ENCODE data around the gene SERINC5.
A peak's percentile ranks its signal among the peaks of the same experiment; 100 is the strongest.
"Not testable (repeated sequence)": the region's sequence is repeated elsewhere in the genome, so short reads cannot be mapped to it uniquely, and the experiment has no call there.

The SERINC5 gene

DNA sequence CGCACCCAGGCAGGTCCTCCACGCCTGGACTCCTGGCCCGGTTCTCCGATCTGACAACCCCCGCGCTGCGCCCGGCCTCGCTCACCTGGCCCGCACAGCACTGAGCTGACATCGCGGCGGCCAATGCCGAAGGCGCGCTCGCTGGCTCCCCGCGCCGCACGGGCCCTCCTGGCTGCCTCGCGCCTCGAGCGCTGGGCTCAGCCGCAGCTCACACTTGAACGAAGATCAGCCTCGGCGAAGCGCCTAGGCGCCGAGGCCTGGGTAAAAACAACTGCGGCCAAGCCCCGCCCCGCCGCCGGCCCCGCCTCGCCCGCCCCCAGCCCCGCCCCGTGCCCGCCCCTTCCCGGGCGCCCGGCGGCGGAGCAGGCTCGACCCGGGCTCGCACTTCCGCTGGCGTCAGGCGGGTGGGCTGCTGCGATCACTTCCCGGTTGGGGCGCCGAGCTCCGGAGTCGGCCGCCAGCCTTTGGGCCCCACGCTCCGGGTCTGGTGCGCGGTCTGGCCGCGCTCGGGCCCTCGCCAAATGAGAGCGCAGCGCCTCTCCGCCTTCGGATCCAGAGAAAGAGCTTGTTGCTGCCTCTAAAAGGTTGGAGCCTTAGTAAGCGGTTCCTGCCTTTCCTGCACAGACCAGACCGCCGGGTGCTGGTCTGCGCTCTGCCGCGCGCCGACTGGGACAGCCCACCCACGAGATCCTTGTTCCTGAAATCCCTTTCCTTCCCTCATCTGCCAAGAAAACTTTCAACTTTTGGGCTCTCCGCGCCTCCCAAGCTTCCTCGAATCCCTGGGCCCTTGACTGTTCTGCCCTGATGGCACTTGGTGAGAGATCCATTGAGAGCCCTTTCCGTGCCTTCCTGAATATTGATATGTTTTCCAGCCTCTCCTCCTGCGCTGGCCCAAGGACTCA lies at the start of gene SERINC5:
TSS of gene SERINC5 (minus strand) at position 238 of the 902 bp plus-strand sequence. CDS start at position 112, 126 bp downstream.
- DNase-seq (ENCODE audit: low read depth in 2 of 2, low spot score in 1 of 2), result peak; percentile 67 to 68

DNA sequence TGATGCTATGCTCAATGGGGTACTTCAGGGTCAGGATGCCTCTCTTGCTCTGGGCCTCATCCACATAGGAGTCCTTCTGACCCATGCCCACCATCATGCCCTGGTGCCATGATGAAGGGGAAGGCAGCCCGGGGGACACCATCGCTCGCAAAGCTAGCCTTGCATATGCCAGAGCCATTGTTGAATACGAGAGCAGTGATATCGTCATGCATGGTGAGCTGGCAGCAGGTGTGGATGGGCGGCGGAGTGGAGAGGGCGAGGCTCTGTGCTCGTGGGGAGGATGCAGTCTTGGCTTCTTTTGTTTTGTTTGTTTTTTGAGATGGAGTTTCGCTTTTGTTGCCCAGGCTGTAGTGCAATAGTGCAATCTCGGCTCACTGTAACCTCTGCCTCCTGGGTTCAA lies 46.8 kb upstream of the SERINC5 start:
- DNase-seq (ENCODE audit: low read depth in 2 of 2, low spot score in 1 of 2), result no peak

DNA sequence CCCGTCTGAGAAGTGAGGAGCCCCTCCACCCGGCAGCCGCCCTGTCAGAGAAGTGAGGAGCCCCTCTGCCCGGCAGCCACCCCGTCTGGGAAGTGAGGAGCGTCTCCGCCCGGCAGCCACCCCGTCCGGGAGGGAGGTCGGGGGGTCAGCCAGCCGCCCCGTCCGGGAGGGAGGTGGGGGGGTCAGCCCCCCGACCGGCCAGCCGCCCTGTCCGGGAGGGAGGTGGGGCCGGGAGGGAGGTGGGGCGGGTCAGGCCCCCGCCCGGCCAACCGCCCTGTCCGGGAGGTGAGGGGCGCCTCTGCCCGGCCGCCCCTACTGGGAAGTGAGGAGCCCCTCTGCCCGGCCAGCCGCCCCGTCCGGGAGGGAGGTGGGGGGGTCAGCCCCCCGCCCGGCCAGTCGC lies 45.5 kb upstream of the SERINC5 start:
- DNase-seq (ENCODE audit: low read depth in 2 of 2, low spot score in 1 of 2), result not testable (repeated sequence)

DNA sequence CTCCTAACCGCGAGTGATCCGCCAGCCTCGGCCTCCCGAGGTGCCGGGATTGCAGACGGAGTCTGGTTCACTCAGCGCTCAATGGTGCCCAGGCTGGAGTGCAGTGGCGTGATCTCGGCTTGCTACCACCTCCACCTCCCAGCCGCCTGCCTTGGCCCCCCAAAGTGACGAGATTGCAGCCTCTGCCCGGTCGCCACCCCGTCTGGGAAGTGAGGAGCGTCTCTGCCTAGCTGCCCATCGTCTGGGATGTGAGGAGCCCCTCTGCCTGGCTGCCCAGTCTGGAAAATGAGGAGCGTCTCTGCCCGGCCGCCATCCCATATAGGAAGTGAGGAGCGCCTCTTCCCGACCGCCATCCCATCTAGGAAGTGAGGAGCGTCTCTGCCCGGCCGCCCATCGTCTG lies 44.9 kb upstream of the SERINC5 start:
- DNase-seq (ENCODE audit: low read depth in 2 of 2, low spot score in 1 of 2), result not testable (repeated sequence)

DNA sequence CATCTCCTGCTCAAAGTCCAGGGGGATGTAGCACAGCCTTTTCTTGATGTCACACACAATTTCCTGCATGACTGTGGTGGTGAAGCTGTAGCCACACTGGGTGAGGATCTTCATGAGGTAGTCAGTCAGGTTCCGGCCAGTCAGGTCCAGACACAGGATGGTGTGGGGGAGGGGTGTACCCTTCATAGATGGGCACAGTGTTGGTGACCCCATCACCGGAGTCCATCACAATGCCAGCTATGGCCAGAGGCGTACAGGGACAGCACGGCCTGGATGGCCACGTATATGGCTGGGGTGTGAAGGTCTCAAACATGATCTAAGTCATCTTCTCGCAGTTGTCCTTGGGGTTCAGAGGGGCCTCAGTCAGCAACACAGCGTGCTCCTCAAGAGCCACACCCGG lies 44.3 kb upstream of the SERINC5 start:
- no peak for DNase-seq (ENCODE audit: low read depth in 2 of 2, low spot score in 1 of 2)

DNA sequence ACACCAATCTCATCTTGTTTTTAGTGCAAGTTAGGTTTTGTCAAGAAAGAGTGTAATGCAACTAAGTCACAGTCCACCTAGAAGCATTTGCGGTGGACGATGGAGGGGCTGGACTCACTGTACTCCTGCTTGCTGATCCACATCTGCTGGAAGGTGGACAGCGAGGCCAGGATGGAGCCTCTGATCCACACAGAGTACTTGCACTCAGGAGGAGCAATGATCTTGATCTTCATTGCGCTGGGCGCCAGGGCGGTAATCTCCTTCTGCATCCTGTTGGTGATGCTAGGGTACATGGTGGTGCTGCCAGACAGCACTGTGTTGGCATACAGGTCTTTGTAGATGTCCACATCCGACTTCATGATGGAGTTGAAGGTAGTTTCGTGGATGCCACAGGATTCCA lies 43.8 kb upstream of the SERINC5 start:
- DNase-seq (ENCODE audit: low read depth in 2 of 2, low spot score in 1 of 2), result no peak

DNA sequence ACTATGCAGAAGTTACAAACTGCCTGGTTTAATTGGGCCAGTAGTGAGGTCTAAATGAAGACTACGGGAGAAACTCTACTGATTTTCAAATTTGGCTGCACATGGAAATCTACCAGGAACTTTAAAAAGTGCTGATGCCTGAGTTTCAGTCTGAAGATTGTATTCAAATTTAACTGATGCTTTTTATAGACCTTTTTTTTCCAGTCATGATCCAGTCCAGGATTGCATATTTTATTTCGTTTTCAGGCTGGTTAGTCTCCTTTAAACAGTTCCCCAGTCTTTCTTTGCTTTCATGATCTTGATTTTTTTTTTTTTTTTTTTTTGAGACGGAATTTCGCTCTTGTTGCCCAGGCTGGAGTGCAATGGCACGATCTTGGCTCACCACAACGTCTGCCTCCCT lies 40.3 kb upstream of the SERINC5 start:
- no peak for DNase-seq (ENCODE audit: low read depth in 2 of 2, low spot score in 1 of 2)

DNA sequence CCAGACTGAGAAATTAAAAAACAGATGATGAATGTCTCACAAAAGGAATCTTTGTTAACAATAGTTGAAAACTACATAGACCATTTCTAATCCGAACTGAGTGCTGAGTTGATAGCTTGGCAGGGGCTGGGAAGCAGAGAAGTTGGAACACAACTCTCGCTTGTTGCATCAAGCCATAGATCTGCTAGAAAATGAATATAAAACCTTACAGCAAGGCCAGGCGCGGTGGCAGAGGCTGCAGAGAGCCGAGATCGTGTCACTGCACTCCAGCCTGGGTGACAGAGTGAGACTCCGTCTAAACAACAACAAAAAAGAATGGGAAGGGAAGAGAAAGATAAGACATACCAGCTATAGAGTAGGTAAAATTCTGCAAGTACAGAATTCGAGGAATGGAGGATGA lies 35.9 kb upstream of the SERINC5 start:
- no peak for DNase-seq (ENCODE audit: low read depth in 2 of 2, low spot score in 1 of 2)

DNA sequence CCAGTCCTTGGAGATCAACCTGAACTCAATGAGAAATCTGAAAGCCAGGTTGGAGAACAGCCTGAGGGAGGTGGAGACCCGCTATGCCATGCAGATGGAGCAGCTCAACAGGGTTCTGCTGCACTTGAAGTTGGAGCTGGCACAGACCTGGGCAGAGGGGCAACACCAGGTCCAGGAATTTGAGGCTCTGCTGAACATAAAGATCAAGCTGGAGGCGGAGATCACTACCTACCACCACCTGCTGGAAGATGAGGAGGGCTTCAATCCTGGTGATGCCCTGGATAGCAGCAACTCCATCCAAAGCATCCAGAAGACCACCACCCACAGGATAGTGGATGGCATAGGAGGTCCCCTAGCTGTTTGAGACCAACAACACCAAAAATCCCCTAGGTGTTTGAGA lies 33.5 kb upstream of the SERINC5 start:
- no peak for DNase-seq (ENCODE audit: low read depth in 2 of 2, low spot score in 1 of 2)

DNA sequence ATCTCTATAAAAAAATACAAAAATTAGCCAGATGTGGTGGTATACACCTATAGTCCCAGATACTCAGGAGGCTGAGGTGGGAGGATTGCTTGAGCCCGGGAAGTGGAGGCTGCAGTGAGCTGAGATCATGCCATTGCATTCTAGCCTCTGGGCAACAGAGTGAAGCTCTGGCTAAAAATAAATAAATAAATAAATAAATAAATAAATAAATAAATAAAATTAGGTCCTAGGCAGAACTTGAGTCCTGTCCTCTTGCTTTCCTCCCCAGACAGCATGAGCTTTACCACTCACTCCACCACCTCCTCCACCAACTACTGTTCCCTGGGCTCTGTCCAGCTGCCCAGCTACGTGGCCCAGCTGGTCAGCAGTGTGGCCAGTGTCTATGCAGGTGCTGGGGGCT lies 32.3 kb upstream of the SERINC5 start:
- no peak for DNase-seq (ENCODE audit: low read depth in 2 of 2, low spot score in 1 of 2)

DNA sequence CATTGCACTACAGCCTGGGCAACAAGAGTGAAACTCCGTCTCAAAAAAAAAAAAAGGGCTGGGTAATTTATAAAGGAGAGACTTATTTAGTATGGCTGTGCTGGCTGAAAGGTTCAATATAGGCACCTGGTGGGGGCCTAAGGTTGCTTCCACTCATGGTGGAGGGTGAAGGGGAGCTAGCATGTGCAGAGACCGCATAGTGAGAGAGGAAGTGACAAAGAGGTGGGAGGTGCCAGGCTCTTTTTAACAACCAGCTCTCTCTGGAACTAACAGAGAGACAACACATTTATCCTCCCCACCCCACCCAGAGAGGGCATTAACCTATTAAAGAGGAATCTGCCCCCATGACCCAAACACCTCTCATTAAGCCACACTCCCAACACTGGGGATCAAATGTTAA lies 28.9 kb upstream of the SERINC5 start:
- no peak for DNase-seq (ENCODE audit: low read depth in 2 of 2, low spot score in 1 of 2)

DNA sequence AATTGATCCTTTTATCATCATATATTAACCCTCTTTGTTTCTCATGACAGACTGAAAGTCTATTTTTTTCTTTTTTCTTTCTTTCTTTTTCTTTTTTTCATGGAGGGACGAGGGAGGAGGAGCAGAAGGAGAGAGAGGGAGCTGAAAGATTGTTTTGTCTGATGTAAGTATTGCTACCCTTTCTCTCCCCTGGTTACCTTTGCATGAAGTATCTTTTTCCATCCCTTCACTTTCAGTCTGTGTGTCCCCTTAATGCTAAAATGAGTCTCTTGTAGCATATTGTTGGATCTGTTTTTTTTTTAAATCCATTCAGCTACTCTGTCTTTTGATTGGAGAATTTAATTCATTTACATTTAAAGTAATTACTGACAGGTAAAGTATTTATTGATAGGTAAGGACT lies 27.5 kb upstream of the SERINC5 start:
- DNase-seq (ENCODE audit: low read depth in 2 of 2, low spot score in 1 of 2), result no peak

DNA sequence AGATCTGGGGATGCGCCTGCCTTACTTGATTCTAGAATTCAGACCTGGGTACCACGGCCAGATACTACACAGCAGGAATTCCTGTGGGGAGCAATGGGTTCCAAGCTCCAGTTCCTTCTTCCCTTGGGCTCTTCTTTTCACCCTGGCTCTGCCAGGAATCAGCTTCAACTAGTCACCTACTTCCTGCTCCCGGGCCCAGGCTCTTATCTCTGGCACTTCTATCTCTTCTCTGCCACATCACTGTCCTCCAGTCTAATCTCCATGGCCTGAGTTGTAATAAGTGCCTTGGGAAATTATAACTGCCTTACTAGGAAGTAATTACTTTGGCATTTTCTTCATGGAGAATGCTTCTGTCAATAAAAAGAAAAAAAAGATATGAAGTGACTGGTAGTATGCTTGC lies 26.2 kb upstream of the SERINC5 start:
- no peak for DNase-seq (ENCODE audit: low read depth in 2 of 2, low spot score in 1 of 2)

DNA sequence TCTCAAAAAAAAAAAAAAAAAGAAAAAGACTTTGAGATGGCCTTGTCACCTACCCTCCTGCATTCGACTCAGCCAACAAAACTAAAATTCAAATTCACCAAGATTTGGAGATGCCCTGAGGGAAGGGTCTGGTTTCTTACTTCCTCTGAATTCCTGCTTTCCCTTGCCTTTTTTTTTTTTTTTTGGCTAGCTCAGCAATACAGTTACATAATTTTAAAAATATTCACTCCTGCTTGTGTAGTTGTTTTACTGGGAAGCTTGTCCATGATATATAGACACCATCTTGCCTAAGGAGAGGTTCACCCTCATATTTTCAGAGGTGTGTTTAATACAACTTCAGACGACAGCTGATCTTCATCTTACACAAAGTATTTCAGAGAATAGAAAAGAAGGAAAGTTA lies 21.3 kb upstream of the SERINC5 start:
- no peak for DNase-seq (ENCODE audit: low read depth in 2 of 2, low spot score in 1 of 2)

DNA sequence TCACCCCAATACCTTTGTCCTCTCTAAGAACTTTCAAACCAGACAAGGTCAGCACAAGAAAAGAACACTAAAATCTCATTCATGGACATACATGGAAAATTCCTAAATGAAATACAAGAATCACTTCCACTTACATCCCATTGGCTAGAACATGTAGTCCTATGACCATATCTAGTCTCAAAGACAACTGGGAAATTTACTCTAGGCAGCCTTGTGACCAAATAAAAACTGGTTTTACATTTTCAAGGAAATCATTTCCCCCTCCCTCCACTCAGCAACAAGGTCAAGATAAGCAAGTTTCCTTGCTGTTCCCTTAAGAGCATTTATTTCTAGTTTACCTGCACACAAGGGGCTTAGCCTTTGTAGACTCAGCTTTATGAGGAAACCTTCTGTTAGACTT lies 20.3 kb upstream of the SERINC5 start:
- DNase-seq (ENCODE audit: low read depth in 2 of 2, low spot score in 1 of 2), result no peak

DNA sequence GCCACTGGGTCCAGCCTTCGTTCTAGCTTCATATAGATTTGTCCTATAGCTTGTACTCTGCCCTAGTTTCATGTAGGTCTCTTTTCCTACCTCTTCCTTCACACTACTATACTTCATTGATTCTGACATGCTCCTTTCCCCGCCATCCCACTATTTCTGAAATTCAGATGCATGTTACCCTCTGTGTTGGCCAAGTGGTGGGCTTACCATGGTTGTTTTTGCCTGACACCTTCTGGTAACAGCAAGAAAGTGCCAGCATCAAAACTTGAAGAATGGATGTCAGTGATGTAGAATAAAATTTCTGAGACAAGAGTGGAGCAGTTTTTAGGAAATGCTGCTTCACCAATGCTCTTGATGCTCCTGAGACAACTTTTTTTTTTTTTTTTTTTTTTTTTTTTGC lies 19.5 kb upstream of the SERINC5 start:
- no peak for DNase-seq (ENCODE audit: low read depth in 2 of 2, low spot score in 1 of 2)

DNA sequence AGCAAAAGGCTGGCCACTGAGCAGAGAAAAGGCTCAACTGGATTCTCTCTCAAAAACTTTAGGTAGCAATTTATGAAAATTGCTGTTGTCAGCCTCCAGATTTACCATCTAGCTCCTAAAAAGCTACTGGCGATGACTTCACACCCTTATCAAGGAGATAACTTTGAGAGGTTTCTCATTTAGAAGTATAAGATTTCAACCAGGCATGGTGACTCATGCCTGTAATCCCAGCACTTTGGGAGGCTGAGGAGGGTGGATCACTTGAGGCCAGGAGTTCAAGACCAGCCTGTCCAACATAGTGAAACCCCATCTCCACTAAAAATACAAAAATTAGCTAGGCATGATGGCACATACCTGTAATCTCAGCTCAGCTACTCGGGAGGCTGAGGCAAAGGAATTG lies 14.7 kb upstream of the SERINC5 start:
- not testable (repeated sequence) for DNase-seq (ENCODE audit: low read depth in 2 of 2, low spot score in 1 of 2)

DNA sequence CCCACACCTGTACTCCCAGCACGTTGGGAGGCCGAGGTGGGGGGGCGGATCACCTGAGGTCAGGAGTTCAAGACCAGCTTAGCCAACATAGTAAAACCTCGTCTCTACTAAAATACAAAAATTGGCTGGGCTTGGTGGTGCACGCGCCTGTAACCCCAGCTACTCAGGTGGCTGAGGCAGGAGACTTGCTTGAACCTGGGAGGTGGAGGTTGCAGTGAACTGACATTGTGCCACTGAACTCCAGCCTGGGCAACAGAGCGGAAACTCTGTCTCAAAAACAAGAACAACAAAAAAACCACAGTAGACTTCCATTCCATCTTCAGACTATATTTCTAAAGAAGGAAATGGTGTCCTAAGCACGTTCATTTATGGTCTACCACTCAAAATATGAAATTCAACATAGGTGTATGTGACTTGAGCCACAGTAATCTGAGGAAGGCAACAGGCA lies 14.2 kb upstream of the SERINC5 start:
- peak in 1 of 2 donors; percentile 21 for DNase-seq (ENCODE audit: low read depth in 2 of 2, low spot score in 1 of 2)

DNA sequence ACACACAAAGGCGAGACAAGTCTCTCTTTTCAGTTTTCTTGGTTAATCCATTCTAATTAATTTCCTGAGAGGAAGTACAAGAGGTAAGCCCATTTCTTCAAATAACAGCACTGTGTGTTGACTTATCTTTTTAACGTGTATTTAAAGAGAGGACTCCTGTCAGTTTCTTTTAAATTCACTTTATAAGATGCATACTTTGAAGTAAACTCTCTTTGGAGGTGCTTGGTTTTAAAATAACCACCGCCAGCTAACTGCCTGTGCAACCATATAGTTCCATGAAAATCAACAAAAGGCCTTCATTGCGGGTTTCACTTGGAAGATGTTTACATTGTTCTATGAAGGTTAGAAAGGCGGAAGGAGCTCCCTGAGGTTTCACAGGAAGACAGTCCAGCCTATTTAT lies 13.1 kb upstream of the SERINC5 start:
- no peak for DNase-seq (ENCODE audit: low read depth in 2 of 2, low spot score in 1 of 2)

DNA sequence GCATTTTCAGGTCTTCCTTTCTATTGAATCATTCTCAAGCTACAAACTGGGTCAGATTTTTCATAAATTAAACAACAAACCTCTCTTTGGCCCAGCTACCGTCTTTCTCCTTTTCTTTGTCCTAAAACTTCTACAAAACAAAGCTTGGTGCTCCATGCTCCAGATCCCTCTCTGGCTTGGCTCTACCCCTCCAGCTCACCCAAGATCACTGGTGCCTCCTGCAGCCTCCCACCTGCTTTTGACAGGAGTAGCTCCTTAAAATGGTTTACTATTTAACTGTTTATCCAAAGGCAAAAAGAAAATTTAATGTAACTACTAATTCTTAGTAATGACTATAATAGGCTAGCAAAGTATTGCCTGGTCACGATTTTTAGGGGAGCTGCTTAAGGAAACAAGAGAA lies 10.7 kb upstream of the SERINC5 start:
- DNase-seq (ENCODE audit: low read depth in 2 of 2, low spot score in 1 of 2), result no peak

DNA sequence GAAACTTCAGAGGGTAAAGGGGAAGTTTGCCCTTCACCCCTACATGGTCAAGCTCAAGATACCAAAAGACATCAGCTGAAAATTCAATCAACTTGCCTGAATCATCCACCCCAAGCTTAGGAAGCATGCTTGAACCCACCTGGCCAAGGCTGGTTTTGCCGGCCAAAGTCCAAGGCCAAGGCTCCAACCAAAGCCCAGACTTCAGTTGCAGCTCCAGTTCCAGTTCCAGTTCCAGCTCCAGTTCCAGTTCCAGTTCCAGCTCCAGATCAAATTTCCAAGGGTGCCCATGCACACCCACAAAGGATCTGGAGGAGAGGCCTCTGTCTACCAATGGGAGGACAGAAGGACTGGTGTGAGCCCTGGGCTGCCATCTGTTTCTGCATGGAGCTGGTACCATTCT lies 4.6 kb upstream of the SERINC5 start:
- DNase-seq (ENCODE audit: low read depth in 2 of 2, low spot score in 1 of 2), result no peak

DNA sequence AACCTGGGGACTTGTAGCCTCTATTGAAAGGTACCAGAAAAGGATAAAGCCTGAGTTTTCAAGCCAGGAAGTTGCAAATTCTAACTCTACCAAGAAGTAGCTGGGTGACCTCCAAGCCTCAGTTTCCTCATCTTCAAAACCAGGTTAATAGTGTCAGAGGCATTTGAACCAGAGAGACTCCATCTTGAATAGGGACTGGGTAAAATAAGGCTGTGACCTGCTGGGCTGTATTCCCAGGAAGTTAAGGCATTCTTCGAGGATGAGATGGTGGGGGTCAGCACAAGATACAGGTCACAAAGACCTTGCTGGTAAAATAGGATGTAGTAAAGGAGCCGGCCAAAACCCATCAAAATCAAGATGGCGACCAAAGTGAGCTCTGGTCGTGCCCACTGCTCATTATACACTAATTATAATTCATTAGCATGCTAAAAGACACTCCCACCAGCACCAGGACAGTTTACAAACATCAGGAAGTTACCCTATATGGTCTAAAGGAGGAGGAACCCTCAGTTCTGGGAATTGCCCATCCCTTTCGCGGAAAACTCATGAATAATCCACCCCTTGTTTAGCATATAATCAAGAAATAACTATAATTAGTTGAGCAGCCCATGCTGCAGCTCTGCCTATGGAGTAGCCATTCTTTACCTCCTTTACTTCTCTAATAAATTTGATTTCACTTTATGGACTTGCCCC lies 3.8 kb upstream of the SERINC5 start:
- DNase-seq (ENCODE audit: low read depth in 2 of 2, low spot score in 1 of 2), result no peak

DNA sequence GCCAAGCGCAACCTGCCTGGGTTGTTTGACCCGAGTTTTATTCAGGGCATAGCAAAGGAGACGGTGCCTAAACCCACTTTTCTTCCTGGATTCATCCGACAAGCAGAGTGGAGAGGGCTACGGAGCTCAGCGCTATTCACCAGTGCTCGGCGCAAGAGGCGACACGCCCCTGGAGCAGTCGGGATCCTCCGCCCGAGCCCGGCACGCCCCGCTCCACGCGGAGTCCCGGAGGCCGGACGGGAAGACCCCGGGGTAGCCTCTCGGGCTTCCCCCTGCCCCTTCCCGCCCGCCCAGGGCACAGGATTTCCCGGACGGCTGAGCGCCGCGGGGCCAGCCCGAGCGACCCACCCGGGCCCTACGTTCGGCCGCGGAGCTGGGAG lies 427 bp downstream of the SERINC5 start:
- no peak for DNase-seq (ENCODE audit: low read depth in 2 of 2, low spot score in 1 of 2)
